Measurements from ENCODE around the gene NEK6. TPM values are rescaled to one million over a fixed set of nuclear protein-coding genes. Genes with fewer than 3 reads are reported as not detected.

The NEK6 gene
- total RNA-seq, 6 experiments from 2014 or later, result 61.6 to 128 (median 67.5) TPM

DNA sequence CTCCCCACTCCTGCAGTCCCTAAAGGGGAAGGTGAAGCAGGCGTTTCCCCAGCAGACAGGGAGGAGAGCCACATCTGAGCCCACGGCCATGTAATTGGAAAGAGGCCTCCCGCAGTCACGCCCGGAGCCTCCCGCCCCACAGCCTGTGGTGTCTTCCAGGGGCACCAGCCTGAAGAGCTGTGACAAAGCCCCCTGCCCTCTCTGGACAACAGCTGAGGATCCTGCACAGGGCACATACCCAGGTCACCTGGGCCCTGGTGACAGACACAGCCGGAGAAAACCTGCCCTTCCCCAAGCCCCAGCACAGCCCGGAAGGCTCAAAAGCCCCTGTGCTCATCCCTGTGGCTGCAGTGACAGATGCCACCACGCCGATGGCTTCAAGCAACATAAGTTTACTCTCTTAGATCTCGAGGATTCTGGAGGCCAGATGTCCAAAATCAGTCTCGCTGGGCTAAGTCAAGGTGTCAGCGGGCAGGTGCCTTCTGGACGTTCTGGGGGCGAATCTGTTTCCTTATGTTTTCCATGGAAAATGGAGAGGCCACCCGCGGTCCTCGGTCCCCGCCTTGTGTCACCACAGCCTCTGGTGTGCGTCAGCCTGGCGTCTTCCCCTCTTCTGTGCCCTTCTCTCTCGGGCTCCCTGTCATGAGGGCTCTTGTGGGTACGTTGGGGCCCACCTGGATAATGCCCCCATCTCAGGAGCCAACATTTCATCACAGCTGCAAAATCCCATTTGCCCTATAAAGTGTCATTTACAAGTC lies 86.0 kb downstream of the NEK6 start:
- Histone ChIP-seq H3K27ac (no peak overlapping the region), H3K36me3 (peaks cover 0 to 44% (median 19%) of the 10 kb centered on the region in 4 donors), H3K4me3 (no peak overlapping the region), H3K27me3 (no peaks in the 10 kb centered on the region), H3K9me3 (no peaks in the 10 kb centered on the region), H3K4me1 (no peaks in the 10 kb centered on the region)
- ATAC-seq, result no peak
- DNase-seq, result peak in 2 of 3 donors; percentile 23 to 47
- TF ChIP-seq POLR2A (IDR thresholded peaks at IDR 0.05) (no peak), CTCF (IDR thresholded peaks at IDR 0.05) (no peak)
- 79% methylated on average over 6 of the region's 23 CpGs for WGBS (ENCODE audit: insufficient coverage, low coverage, low lambda C conversion rate, missing lambda C conversion rate)
- intact Hi-C loops (cut with DNase I), result no loop called here

DNA sequence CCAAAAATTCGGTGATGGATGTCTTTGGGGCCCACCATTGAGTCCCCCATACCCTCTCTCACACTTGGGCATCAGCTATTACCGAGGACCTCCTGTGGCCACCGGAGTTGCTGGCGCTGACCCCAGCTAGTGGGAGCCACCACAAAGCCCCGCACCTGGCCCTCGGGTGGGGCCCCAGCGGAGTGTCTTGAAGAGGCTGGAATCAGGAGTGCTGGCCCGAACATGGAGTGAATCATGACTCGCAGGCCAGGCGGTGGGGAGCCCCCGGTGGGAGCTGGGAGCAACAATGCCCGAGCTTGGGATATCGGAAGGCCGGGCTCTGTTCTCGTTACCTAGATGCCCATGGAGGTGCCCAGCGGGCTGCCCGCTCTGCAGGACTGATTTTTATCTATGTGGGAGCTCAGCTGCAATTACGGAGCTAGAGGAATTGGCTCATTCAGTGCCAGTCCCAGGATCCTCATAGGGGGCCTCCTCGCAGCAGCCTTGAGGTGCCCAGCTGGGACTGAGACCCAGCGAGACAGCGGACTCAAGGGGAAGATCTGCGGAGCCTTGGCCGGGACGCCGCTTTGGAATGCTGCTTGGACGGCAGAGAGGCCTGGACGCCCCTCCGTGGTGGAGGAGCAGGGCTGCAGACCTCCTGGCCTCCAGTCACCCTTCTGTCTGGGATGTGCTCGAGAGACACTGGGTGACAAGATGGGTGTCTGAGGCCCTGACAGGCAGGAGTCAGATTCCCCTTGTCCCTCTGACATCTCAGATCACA lies 86.7 kb downstream of the NEK6 start:
- TF ChIP-seq POLR2A (IDR thresholded peaks at IDR 0.05) (no peak), CTCF (IDR thresholded peaks at IDR 0.05) (no peak)
- peak in 1 of 4 donors; percentile 2 for ATAC-seq
- intact Hi-C loops (cut with DNase I), result no loop called here
- peak in 2 of 3 donors; percentile 28 to 52 for DNase-seq
- Histone ChIP-seq H3K27me3 (no peaks in the 10 kb centered on the region), H3K9me3 (no peaks in the 10 kb centered on the region), H3K36me3 (peaks cover 0 to 52% (median 20%) of the 10 kb centered on the region in 4 donors), H3K4me1 (no peaks in the 10 kb centered on the region), H3K4me3 (no peak overlapping the region), H3K27ac (no peak overlapping the region)
- 93% methylated on average over 6 of the region's 29 CpGs for WGBS (ENCODE audit: insufficient coverage, low coverage, low lambda C conversion rate, missing lambda C conversion rate)

DNA sequence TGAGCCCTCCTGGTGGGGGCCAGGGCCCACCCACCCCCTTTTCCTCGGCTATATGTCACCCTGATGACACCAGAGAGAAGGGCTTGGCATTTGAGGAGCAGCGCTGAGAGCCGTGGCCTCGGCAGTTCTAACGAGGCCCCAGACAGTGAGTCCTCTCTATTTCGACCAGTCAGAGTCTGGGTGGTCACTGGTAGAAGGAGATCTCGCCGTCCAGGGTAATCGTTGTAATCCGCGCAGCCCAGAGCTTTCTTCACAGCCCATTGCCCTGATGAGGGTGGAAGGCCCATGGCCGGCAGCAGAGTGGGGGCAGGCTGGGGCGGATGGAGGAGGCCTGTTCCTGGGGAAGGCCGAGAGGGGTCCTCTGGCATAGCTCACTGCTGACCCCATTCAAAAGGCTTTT lies 87.3 kb downstream of the NEK6 start:
- DNase-seq, result peak in 2 of 3 donors; percentile 17 to 36
- Histone ChIP-seq H3K4me3 (no peak overlapping the region), H3K36me3 (peaks cover 0 to 58% (median 24%) of the 10 kb centered on the region in 4 donors), H3K4me1 (no peaks in the 10 kb centered on the region), H3K27me3 (no peaks in the 10 kb centered on the region), H3K27ac (no peak overlapping the region), H3K9me3 (no peaks in the 10 kb centered on the region)
- TF ChIP-seq POLR2A (IDR thresholded peaks at IDR 0.05), result no peak
- no peak for TF ChIP-seq CTCF (IDR thresholded peaks at IDR 0.05)
- no peak for ATAC-seq
- WGBS (ENCODE audit: insufficient coverage, low coverage, low lambda C conversion rate, missing lambda C conversion rate), result 97% methylated on average over 5 of the region's 14 CpGs
- intact Hi-C loops (cut with DNase I), result no loop called here

DNA sequence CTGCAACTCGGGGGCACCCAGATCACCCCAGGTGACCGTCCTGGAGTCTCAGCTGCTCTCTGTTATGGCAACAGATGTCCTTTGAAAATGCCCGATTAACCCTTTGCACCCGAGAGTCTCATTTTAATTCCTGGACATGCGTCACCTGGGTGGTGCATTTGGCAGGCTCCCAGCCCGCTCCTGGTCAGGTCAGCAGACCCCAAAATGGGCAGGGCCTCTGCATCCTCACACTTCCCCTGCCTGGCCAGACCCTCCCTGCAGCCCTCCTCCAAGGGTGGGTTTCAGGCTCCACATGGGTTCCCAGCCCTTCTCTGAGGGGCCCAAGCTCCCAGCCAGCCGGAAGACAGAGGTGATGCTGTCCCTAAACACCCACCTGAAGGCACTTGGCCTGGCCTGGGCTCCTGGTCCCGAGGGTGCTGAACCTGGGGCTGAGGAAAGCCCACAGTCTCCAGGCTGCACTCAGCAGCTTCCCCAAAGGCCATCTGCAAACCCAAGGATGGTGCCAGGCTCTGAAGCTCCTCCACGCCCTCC lies 88.1 kb downstream of the NEK6 start:
- 75% methylated on average over 2 of the region's 9 CpGs for WGBS (ENCODE audit: insufficient coverage, low coverage, low lambda C conversion rate, missing lambda C conversion rate)
- intact Hi-C loops (cut with DNase I), result no loop called here
- H3K4me1 ChIP-seq, result peaks cover 0 to 4% (median under 1%) of the 10 kb centered on the region in 4 donors
- H3K27ac ChIP-seq, result no peak overlapping the region
- ATAC-seq (no peak), DNase-seq (peak in 2 of 3 donors; percentile 27 to 53)
- peaks cover 0 to 58% (median 26%) of the 10 kb centered on the region in 4 donors for H3K36me3 ChIP-seq
- no peaks in the 10 kb centered on the region for H3K27me3 ChIP-seq
- no peak overlapping the region for H3K4me3 ChIP-seq
- TF ChIP-seq POLR2A (IDR thresholded peaks at IDR 0.05) (no peak), CTCF (IDR thresholded peaks at IDR 0.05) (no peak)
- H3K9me3 ChIP-seq, result no peaks in the 10 kb centered on the region
